ENCODE measurements around the gene SCGB3A1. TPM values are rescaled to one million over a fixed set of nuclear protein-coding genes. Genes with fewer than 3 reads are reported as not detected.

SCGB3A1 gene
- total RNA-seq, 3 donors from 2014 or later: 8.8 to 66.5 TPM; not detected in 1

- Histone ChIP-seq H3K36me3 (no peaks in the 10 kb centered on the region), H3K27ac (no peak overlapping the region), H3K9me3 (no peaks in the 10 kb centered on the region), H3K27me3 (no peaks in the 10 kb centered on the region), H3K4me1 (no peaks in the 10 kb centered on the region), H3K4me3 (no peak overlapping the region)
- DNase-seq (ENCODE audit: low spot score in 2 of 2): peak; percentile 25 to 80
- intact Hi-C loops (cut with DNase I; ENCODE audit: low total_unique reads): no loop called here
- peak in 2 of 3 donors; percentile 54 to 55 for TF ChIP-seq CTCF (IDR thresholded peaks at IDR 0.05)
- TF ChIP-seq POLR2A (IDR thresholded peaks at IDR 0.05): no peak
These were observed 14.4 kb upstream of the SCGB3A1 start for GRCh38 chr5:180605554-180606214.

GRCh38 chr5:180604271-180604670 is 13.0 kb upstream of the SCGB3A1 start:
- Histone ChIP-seq H3K9me3 (no peaks in the 10 kb centered on the region), H3K4me3 (no peak overlapping the region), H3K27ac (no peak overlapping the region), H3K36me3 (no peaks in the 10 kb centered on the region), H3K27me3 (no peaks in the 10 kb centered on the region), H3K4me1 (no peaks in the 10 kb centered on the region)
- intact Hi-C loops (cut with DNase I; ENCODE audit: low total_unique reads): no loop called here
- DNase-seq (ENCODE audit: low spot score in 2 of 2): no peak
- TF ChIP-seq POLR2AphosphoS5 (IDR thresholded peaks at IDR 0.05) (no peak), POLR2A (IDR thresholded peaks at IDR 0.05) (no peak), CTCF (IDR thresholded peaks at IDR 0.05) (no peak)

- no peak overlapping the region for H3K27ac ChIP-seq
- no peak for DNase-seq (ENCODE audit: low spot score in 2 of 2)
- H3K27me3 ChIP-seq: no peaks in the 10 kb centered on the region
- H3K4me3 ChIP-seq: no peak overlapping the region
- H3K4me1 ChIP-seq: no peaks in the 10 kb centered on the region
- no peaks in the 10 kb centered on the region for H3K9me3 ChIP-seq
- TF ChIP-seq POLR2AphosphoS5 (IDR thresholded peaks at IDR 0.05): no peak
- no peaks in the 10 kb centered on the region for H3K36me3 ChIP-seq
- intact Hi-C loops (cut with DNase I; ENCODE audit: low total_unique reads): no loop called here
These were observed 11.8 kb upstream of the SCGB3A1 start for GRCh38 chr5:180603076-180603594.

GRCh38 chr5:180602481-180603075 is 11.3 kb upstream of the SCGB3A1 start:
- Histone ChIP-seq H3K9me3 (no peaks in the 10 kb centered on the region), H3K27ac (no peak overlapping the region), H3K27me3 (no peaks in the 10 kb centered on the region), H3K4me3 (no peak overlapping the region), H3K36me3 (no peaks in the 10 kb centered on the region), H3K4me1 (no peaks in the 10 kb centered on the region)
- intact Hi-C loops (cut with DNase I; ENCODE audit: low total_unique reads): no loop called here
- no peak for TF ChIP-seq POLR2A (IDR thresholded peaks at IDR 0.05)
- TF ChIP-seq POLR2AphosphoS5 (IDR thresholded peaks at IDR 0.05): no peak
- no peak for TF ChIP-seq CTCF (IDR thresholded peaks at IDR 0.05)
- peak in 1 of 2 donors; percentile 40 for DNase-seq (ENCODE audit: low spot score in 2 of 2)

GRCh38 chr5:180601591-180602480 is 10.5 kb upstream of the SCGB3A1 start:
- TF ChIP-seq POLR2A (IDR thresholded peaks at IDR 0.05) (no peak), POLR2AphosphoS5 (IDR thresholded peaks at IDR 0.05) (no peak), CTCF (IDR thresholded peaks at IDR 0.05) (no peak)
- no peaks in the 10 kb centered on the region for H3K27me3 ChIP-seq
- no peaks in the 10 kb centered on the region for H3K4me1 ChIP-seq

More at GRCh38 chr5:180601591-180602480, 10.5 kb upstream of the SCGB3A1 start:
- no peak overlapping the region for H3K4me3 ChIP-seq
- H3K27ac ChIP-seq: no peak overlapping the region
- intact Hi-C loops (cut with DNase I; ENCODE audit: low total_unique reads): no loop called here
- DNase-seq (ENCODE audit: low spot score in 2 of 2): peak in 1 of 2 donors; percentile 39
- H3K36me3 ChIP-seq: no peaks in the 10 kb centered on the region
- no peaks in the 10 kb centered on the region for H3K9me3 ChIP-seq
